Measurements from ENCODE around the gene UMPS. TPM values are rescaled to one million over a fixed set of nuclear protein-coding genes. Genes with fewer than 3 reads are reported as not detected.

Gene UMPS
- total RNA-seq, 1 donor from 2014 or later = 28.7 TPM

DNA sequence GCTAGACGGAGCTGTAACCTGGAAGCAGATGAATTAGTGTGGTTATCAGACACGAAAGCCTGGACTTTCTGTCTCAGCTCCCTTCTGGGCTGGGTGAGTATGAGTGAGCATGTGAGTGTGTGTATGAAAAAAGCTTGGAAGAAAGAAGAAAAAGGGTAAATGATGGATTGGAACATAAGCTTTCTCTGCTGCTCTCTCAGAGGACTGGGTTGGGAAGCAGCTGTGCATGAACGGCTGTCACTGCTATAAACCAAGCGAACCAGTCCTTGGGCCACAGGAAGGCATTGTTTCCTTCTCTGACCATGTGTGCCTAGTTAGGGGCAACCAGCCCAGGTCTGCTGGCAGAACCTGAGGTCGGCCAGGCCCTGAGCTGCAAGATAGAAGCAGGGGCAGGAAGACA, 37.0 kb downstream of the UMPS start:
- TF ChIP-seq CTCF (conservative IDR thresholded peaks at IDR 0.05; ENCODE audit: low read depth, low read length) = no peak
- no peak for DNase-seq (ENCODE audit: low read depth)
- H3K4me3 ChIP-seq (ENCODE audit: low read depth, low read length) = no peak overlapping the region

DNA sequence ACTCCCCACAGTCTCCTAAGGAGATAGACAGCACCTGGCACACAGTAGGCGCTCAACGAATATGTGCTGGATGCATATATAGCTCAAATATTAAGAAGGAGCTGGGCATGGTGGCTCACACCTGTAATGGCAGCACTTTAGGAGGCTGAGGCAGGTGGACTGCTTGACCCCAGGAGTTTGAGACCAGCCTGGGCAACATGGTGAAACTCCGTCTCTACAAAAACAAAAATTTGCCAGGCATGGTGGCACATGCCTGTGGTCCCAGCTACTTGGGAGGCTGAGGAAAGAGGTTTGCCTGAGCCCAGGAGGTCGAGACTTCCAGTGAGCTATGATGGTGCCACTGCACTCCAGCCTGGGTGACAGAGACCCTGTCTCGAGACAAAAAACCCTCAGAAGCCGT, 37.4 kb downstream of the UMPS start:
- DNase-seq (ENCODE audit: low read depth) = no peak
- no peak overlapping the region for H3K4me3 ChIP-seq (ENCODE audit: low read depth, low read length)
- TF ChIP-seq CTCF (conservative IDR thresholded peaks at IDR 0.05; ENCODE audit: low read depth, low read length) = no peak

GRCh38 chr3:124768812-124769211, 38.6 kb downstream of the UMPS start:
- no peak for DNase-seq (ENCODE audit: low read depth)
- no peak overlapping the region for H3K4me3 ChIP-seq (ENCODE audit: low read depth, low read length)

GRCh38 chr3:124769462-124769861, 39.2 kb downstream of the UMPS start:
- no peak overlapping the region for H3K4me3 ChIP-seq (ENCODE audit: low read depth, low read length)
- TF ChIP-seq CTCF (conservative IDR thresholded peaks at IDR 0.05; ENCODE audit: low read depth, low read length) = no peak
- DNase-seq (ENCODE audit: low read depth) = no peak

More at GRCh38 chr3:124768812-124769211, 38.6 kb downstream of the UMPS start:
- TF ChIP-seq CTCF (conservative IDR thresholded peaks at IDR 0.05; ENCODE audit: low read depth, low read length) = no peak

GRCh38 chr3:124770336-124771082, 40.3 kb downstream of the UMPS start:
- no peak for TF ChIP-seq CTCF (conservative IDR thresholded peaks at IDR 0.05; ENCODE audit: low read depth, low read length)
- no peak overlapping the region for H3K4me3 ChIP-seq (ENCODE audit: low read depth, low read length)
- no peak for DNase-seq (ENCODE audit: low read depth)

GRCh38 chr3:124771083-124771445, 40.8 kb downstream of the UMPS start:
- no peak overlapping the region for H3K4me3 ChIP-seq (ENCODE audit: low read depth, low read length)
- TF ChIP-seq CTCF (conservative IDR thresholded peaks at IDR 0.05; ENCODE audit: low read depth, low read length) = no peak
- DNase-seq (ENCODE audit: low read depth) = no peak

All from epithelial cell of proximal tubule (primary cell).